Muscle layer of duodenum (tissue), 2 donors: ENCODE measurements around the gene RNF157.
"Not testable (repeated sequence)": the region's sequence is repeated elsewhere in the genome, so short reads cannot be mapped to it uniquely, and the experiment has no call there.

ENCODE experiments used
- H3K27ac ChIP-seq: one replicate; pipeline ENCODE4 v1.7.0; 2013; ENCODE audit warnings: mild to moderate bottlenecking, low read length
- H3K27me3 ChIP-seq: one replicate; pipeline ENCODE4 v1.7.0; 2013; ENCODE audit warnings: low read depth, mild to moderate bottlenecking, control low read depth, low read length
- H3K36me3 ChIP-seq, 2 donors: one replicate each; pipeline ENCODE4 v1.7.0; 2013; ENCODE audit warnings: low read length in 2 of 2, control low read depth in 1 of 2, mild to moderate bottlenecking in 1 of 2; ENCODE audit not compliant: insufficient read depth in 2 of 2, control insufficient read depth in 1 of 2
- H3K4me1 ChIP-seq, 2 donors: one replicate each; pipeline ENCODE4 v1.7.0; 2013; ENCODE audit warnings: low read length in 2 of 2, mild to moderate bottlenecking in 2 of 2, control low read depth in 1 of 2, moderate library complexity in 1 of 2; ENCODE audit not compliant: insufficient read depth in 2 of 2, control insufficient read depth in 1 of 2
- H3K4me3 ChIP-seq, 2 donors: one replicate each; pipeline ENCODE4 v1.7.0; 2013; ENCODE audit warnings: low read length in 2 of 2, low read depth in 1 of 2, mild to moderate bottlenecking in 1 of 2
- H3K9me3 ChIP-seq, 2 donors: one replicate each; pipeline ENCODE4 v1.7.0; 2013; ENCODE audit warnings: low read length in 2 of 2, control low read depth in 1 of 2, mild to moderate bottlenecking in 1 of 2; ENCODE audit not compliant: control insufficient read depth in 1 of 2
- donor health status: healthy.

RNF157 gene

GRCh38 chr17:76213491-76213890, 26.8 kb downstream of the RNF157 start:
- Histone ChIP-seq H3K4me1 (no peaks in the 10 kb centered on the region), H3K36me3 (no peaks in the 10 kb centered on the region), H3K27me3 (no peaks in the 10 kb centered on the region), H3K4me3 (no peak overlapping the region), H3K27ac (no peak overlapping the region), H3K9me3 (no peaks in the 10 kb centered on the region)

DNA sequence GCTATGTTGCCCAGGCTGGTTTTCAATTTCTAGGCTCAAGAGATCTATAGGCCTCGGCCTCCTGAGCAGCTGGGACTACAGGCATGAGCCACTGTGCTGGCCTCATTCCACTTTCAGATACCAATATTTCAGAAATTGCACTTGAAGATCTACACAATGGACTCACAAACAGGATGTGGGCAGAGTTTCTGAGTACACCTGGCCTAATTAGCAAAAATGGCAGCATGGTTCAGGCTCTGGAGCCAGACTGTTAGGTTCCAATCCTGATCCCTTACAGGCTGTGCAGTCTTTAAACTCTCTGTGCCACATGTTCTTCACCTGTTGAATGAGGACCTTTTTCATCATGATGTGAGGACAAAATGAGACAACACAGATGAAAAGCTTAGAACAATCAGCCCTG, 32.2 kb downstream of the RNF157 start:
- Histone ChIP-seq H3K36me3 (no peaks in the 10 kb centered on the region), H3K4me3 (no peak overlapping the region), H3K27me3 (no peaks in the 10 kb centered on the region), H3K9me3 (no peaks in the 10 kb centered on the region), H3K4me1 (no peaks in the 10 kb centered on the region), H3K27ac (no peak overlapping the region)

GRCh38 chr17:76207275-76208059, 32.8 kb downstream of the RNF157 start:
- Histone ChIP-seq H3K27me3 (no peaks in the 10 kb centered on the region), H3K27ac (no peak overlapping the region), H3K4me3 (no peak overlapping the region)

GRCh38 chr17:76205542-76206144, 34.6 kb downstream of the RNF157 start:
- H3K9me3 ChIP-seq, H3K27ac ChIP-seq, H3K4me1 ChIP-seq, H3K27me3 ChIP-seq, H3K4me3 ChIP-seq, H3K36me3 ChIP-seq: not testable (repeated sequence)

More at GRCh38 chr17:76207275-76208059, 32.8 kb downstream of the RNF157 start:
- Histone ChIP-seq H3K9me3 (no peaks in the 10 kb centered on the region), H3K4me1 (no peaks in the 10 kb centered on the region), H3K36me3 (no peaks in the 10 kb centered on the region)

GRCh38 chr17:76204277-76204676, 36.0 kb downstream of the RNF157 start:
- H3K27me3 ChIP-seq, result no peaks in the 10 kb centered on the region
- no peaks in the 10 kb centered on the region for H3K4me1 ChIP-seq
- H3K36me3 ChIP-seq, result no peaks in the 10 kb centered on the region
- no peaks in the 10 kb centered on the region for H3K9me3 ChIP-seq
- H3K27ac ChIP-seq, result no peak overlapping the region
- no peak overlapping the region for H3K4me3 ChIP-seq

DNA sequence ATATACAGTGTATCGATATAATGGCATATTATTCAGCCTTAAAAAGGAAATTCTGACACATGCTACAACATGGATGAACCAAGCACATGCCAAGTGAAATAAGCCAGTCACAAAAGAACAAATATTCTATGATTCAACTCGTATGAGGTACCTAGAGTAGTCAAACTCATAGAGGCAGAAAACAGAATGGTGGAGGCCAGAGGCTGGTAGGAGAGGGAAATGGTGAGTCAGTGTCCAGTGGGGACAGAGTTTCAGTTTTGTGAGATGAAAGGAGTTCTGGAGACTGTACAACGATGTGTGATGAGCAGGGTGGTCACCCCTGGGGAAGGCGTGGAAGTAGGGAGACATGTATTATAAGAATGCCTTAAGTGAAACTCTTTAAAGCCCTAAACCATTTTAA, 39.9 kb downstream of the RNF157 start:
- no peak overlapping the region for H3K4me3 ChIP-seq
- H3K27me3 ChIP-seq, result no peaks in the 10 kb centered on the region
- no peaks in the 10 kb centered on the region for H3K9me3 ChIP-seq
- peaks cover 0 to 6% of the 10 kb centered on the region in 2 donors for H3K4me1 ChIP-seq
- no peaks in the 10 kb centered on the region for H3K36me3 ChIP-seq
- no peak overlapping the region for H3K27ac ChIP-seq

DNA sequence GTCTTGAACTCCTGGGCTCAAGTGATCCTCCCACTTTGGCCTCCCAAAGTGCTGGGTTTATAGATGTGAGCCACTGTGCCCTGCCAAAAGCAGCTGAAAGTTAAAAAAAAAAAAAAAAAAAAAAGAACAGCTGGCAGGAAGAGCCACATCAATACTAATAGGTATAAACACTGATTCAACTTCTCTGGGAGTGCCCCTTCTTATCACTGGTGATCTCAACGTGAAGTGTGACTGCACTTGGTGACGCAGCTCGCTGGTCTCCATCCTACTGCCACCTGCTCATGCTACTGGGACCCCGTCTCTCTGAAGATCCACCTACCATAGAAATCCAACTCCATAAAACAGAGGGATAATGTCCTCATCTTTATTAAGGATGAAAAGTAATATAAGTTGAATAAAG, 40.8 kb downstream of the RNF157 start:
- Histone ChIP-seq H3K9me3 (no peaks in the 10 kb centered on the region), H3K4me3 (no peak overlapping the region), H3K27ac (no peak overlapping the region), H3K4me1 (peaks cover 0 to 6% of the 10 kb centered on the region in 2 donors), H3K36me3 (no peaks in the 10 kb centered on the region), H3K27me3 (no peaks in the 10 kb centered on the region)

GRCh38 chr17:76198702-76199101, 41.6 kb downstream of the RNF157 start:
- Histone ChIP-seq H3K36me3 (no peaks in the 10 kb centered on the region), H3K27ac (no peak overlapping the region), H3K4me3 (no peak overlapping the region), H3K9me3 (no peaks in the 10 kb centered on the region), H3K27me3 (no peaks in the 10 kb centered on the region), H3K4me1 (peaks cover 0 to 6% of the 10 kb centered on the region in 2 donors)

DNA sequence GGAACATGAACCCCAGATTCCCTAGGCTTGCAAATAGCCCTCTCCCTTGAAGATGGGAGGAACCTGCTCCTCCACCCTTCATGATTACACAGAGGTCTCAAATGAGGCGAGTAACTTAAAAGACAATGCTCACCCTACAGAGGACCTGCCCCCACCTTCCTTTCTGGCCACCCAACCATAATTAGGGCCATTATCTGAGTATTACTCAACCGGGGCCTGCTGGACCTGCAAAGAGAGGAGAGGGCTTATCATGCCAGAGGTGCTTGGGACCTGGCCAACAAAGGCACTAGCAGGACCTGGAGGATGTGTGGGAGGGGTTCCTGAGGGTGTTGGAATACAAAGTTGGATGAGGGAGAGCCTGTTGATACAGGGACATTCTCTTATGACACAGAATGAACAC, 42.4 kb downstream of the RNF157 start:
- Histone ChIP-seq H3K9me3 (no peaks in the 10 kb centered on the region), H3K36me3 (no peaks in the 10 kb centered on the region), H3K27ac (no peak overlapping the region), H3K27me3 (no peaks in the 10 kb centered on the region), H3K4me1 (peaks cover 0 to 6% of the 10 kb centered on the region in 2 donors), H3K4me3 (no peak overlapping the region)

GRCh38 chr17:76196675-76197074, 43.6 kb downstream of the RNF157 start:
- H3K9me3 ChIP-seq, result no peaks in the 10 kb centered on the region
- H3K36me3 ChIP-seq, result no peaks in the 10 kb centered on the region
- no peaks in the 10 kb centered on the region for H3K27me3 ChIP-seq
- H3K4me1 ChIP-seq, result peaks cover 0 to 6% of the 10 kb centered on the region in 2 donors
- no peak overlapping the region for H3K27ac ChIP-seq
- H3K4me3 ChIP-seq, result no peak overlapping the region

GRCh38 chr17:76195281-76196096, 44.8 kb downstream of the RNF157 start:
- Histone ChIP-seq H3K4me1 (peaks cover 0 to 6% of the 10 kb centered on the region in 2 donors), H3K27ac (no peak overlapping the region), H3K4me3 (no peak overlapping the region), H3K9me3 (no peaks in the 10 kb centered on the region), H3K36me3 (no peaks in the 10 kb centered on the region), H3K27me3 (no peaks in the 10 kb centered on the region)
